ENCODE measurements around the gene IDI2. TPM values are rescaled to one million over a fixed set of nuclear protein-coding genes. Genes with fewer than 3 reads are reported as not detected.

Gene IDI2
- total and polyA plus RNA-seq, 2 experiments from 2014 or later = not detected

DNA sequence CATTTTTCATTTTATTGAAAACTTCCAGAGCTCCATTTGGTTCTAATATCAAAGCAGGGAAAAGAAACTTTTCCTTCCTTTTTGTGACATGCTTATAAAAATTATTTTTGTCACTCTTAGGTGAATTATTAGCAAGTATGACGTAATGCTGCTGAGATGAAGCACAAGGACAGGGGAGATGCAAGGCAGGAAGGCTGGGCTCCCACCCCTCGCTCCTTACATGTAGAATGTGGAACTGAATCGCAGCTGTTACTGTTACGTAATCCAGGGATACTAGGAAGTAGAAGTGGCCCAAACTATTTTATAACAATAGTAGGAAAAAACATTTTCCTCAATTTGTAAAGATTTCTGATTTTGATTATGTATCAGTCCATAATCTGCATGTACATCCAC lies 54.5 kb downstream of the IDI2 start:
- Histone ChIP-seq H3K27me3 (no peaks in the 10 kb centered on the region), H3K4me1 (ENCODE audit: low read depth) (peaks cover 11% of the 10 kb centered on the region), H3K36me3 (no peaks in the 10 kb centered on the region), H3K9me3 (ENCODE audit: low read depth) (no peaks in the 10 kb centered on the region), H3K27ac (no peak overlapping the region), H3K4me3 (no peak overlapping the region)
- DNase-seq (ENCODE audit: low read depth in 1 of 2, low spot score in 1 of 2) = peak in 1 of 2 donors; percentile 31
- TF ChIP-seq, protein P1, sequence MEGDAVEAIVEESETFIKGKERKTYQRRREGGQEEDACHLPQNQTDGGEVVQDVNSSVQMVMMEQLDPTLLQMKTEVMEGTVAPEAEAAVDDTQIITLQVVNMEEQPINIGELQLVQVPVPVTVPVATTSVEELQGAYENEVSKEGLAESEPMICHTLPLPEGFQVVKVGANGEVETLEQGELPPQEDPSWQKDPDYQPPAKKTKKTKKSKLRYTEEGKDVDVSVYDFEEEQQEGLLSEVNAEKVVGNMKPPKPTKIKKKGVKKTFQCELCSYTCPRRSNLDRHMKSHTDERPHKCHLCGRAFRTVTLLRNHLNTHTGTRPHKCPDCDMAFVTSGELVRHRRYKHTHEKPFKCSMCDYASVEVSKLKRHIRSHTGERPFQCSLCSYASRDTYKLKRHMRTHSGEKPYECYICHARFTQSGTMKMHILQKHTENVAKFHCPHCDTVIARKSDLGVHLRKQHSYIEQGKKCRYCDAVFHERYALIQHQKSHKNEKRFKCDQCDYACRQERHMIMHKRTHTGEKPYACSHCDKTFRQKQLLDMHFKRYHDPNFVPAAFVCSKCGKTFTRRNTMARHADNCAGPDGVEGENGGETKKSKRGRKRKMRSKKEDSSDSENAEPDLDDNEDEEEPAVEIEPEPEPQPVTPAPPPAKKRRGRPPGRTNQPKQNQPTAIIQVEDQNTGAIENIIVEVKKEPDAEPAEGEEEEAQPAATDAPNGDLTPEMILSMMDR (IDR thresholded peaks at IDR 0.05; ENCODE audit: low read depth, low read length) = no peak

DNA sequence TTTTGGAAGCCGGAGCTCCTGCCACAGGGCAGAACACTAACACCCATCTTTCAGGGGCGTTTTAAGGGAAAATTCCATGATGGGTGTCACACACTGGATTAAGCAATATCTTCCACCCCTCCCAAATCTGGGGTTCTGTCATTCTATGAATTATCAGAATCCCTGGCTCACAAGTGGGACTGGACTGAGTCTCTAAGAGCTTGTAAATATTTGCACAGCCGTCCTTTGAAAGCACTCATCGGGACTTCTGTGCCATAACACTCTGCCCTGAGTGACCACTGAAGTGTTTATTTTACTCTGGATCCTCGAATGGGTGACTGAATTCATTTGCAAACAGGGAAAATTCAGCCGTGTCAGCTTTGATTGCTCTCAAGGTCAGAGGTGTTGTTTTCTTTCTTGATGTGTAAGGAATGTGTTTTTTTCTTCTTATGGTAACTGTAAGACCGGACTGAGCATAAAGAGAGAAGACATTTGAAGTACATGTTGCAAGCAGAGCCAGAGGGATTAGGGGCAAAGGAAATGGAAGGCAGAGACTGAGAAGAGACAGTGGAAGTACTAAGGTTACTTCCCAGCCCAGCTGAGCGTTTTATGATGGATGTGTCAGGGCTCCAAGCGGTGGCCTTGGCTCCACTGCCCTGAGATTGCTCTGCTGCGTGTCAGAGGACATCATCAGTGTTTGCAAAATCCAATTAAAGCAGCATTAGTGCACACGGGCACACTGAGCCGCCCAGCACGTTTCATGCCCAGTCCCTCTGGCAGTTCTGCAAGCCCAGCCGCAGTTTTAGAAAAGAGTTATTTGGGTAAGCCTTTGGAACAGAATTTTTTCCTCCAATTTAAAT lies 55.1 kb downstream of the IDI2 start:
- Histone ChIP-seq H3K9me3 (ENCODE audit: low read depth) (no peaks in the 10 kb centered on the region), H3K27me3 (no peaks in the 10 kb centered on the region), H3K27ac (peak overlapping the region; percentile 68), H3K4me3 (no peak overlapping the region), H3K36me3 (no peaks in the 10 kb centered on the region), H3K4me1 (ENCODE audit: low read depth) (peaks cover 11% of the 10 kb centered on the region)
- peak in 1 of 2 donors; percentile 9 for DNase-seq (ENCODE audit: low read depth in 1 of 2, low spot score in 1 of 2)
- TF ChIP-seq, protein P1 (IDR thresholded peaks at IDR 0.05; ENCODE audit: low read depth, low read length) = no peak

DNA sequence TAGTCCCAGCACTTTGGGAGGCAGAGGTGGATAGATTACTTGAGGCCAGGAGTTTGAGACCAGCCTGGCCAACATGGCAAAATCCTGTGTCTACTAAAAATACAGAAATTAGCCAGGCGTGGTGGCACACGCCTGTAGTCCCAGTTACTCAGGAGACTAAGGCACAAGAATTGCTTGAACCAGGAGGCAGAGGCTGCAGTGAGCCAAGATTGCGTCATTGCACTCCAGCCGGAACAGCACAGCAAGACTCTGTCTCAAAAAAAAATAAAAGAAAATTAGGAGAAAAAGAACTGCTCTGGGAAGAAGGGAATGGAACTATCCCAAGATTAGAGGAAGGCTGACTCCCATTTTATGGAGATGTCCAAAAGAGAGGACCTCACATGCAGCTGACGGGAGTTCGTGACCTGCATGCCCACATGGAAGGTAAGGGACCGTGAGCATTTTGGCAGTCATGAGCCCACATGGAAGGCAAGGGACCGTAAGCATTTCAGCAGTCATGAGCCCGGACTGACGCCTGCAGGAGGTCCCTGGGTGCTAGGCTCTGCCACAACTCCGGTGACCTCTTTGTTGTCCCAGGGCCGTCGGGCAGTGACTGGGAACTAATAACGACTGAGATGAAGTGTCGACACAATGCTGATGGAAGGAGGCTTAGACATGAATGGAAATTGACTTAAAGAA lies 56.0 kb downstream of the IDI2 start:
- Histone ChIP-seq H3K27me3 (no peaks in the 10 kb centered on the region), H3K4me1 (ENCODE audit: low read depth) (peaks cover 11% of the 10 kb centered on the region), H3K9me3 (ENCODE audit: low read depth) (no peaks in the 10 kb centered on the region), H3K36me3 (no peaks in the 10 kb centered on the region), H3K4me3 (no peak overlapping the region), H3K27ac (no peak overlapping the region)
- DNase-seq (ENCODE audit: low read depth in 1 of 2, low spot score in 1 of 2) = no peak
- TF ChIP-seq, protein P1 (IDR thresholded peaks at IDR 0.05; ENCODE audit: low read depth, low read length) = no peak

Other genes starting within 250 kb of the IDI2 start
- gene LARP4B, start 94.2 kb downstream of the IDI2 start, total RNA-seq = 35.3 and 36.2 TPM in 2 replicates
- 23.4 and 43.2 TPM in 2 replicates for gene LARP4B, start 94.2 kb downstream of the IDI2 start, polyA plus RNA-seq
- gene GTPBP4, start 37.4 kb downstream of the IDI2 start, total RNA-seq = 34.4 and 49.7 TPM in 2 replicates
- gene GTPBP4, start 37.4 kb downstream of the IDI2 start, polyA plus RNA-seq = 42.1 and 51.2 TPM in 2 replicates
- 39.1 and 95.8 TPM in 2 replicates for gene IDI1, start 23.3 kb upstream of the IDI2 start, total RNA-seq
- gene IDI1, start 23.3 kb upstream of the IDI2 start, polyA plus RNA-seq = 73.8 and 182 TPM in 2 replicates
- 13.0 and 14.6 TPM in 2 replicates for gene WDR37, start 30.5 kb upstream of the IDI2 start, total RNA-seq
- gene WDR37, start 30.5 kb upstream of the IDI2 start, polyA plus RNA-seq = 15.7 and 16.7 TPM in 2 replicates